ENCODE measurements around the gene TAF3.

Gene TAF3

GRCh38 chr10:8048281-8049008 is 230.1 kb downstream of the TAF3 start:
- DNase-seq (ENCODE audit: low read depth): no peak

- DNase-seq (ENCODE audit: low read depth): no peak
These were observed 230.9 kb downstream of the TAF3 start for GRCh38 chr10:8049045-8049864.

GRCh38 chr10:8049865-8050555 is 231.7 kb downstream of the TAF3 start:
- DNase-seq (ENCODE audit: low read depth): no peak

GRCh38 chr10:8050556-8051108 is 232.3 kb downstream of the TAF3 start:
- DNase-seq (ENCODE audit: low read depth): no peak

- DNase-seq (ENCODE audit: low read depth): no peak
These were observed 233.0 kb downstream of the TAF3 start for GRCh38 chr10:8051109-8051821.

GRCh38 chr10:8051851-8052257 is 233.5 kb downstream of the TAF3 start:
- no peak for DNase-seq (ENCODE audit: low read depth)

GRCh38 chr10:8052341-8052955 is 234.1 kb downstream of the TAF3 start:
- no peak for DNase-seq (ENCODE audit: low read depth)

GRCh38 chr10:8052956-8053445 is 234.7 kb downstream of the TAF3 start:
- DNase-seq (ENCODE audit: low read depth): no peak

GRCh38 chr10:8053446-8054243 is 235.3 kb downstream of the TAF3 start:
- peak; percentile 95 for DNase-seq (ENCODE audit: low read depth)

- DNase-seq (ENCODE audit: low read depth): no peak
These were observed 235.9 kb downstream of the TAF3 start for GRCh38 chr10:8054244-8054493.

- no peak for DNase-seq (ENCODE audit: low read depth)
These were observed 236.4 kb downstream of the TAF3 start, which contains the start of gene GATA3 for GRCh38 chr10:8054494-8055407. Gene GATA3 (plus strand): TSS chr10:8054688. CDS start chr10:8055656, 968 bp downstream.

GRCh38 chr10:8055420-8056349 is 237.4 kb downstream of the TAF3 start:
- no peak for DNase-seq (ENCODE audit: low read depth)

- DNase-seq (ENCODE audit: low read depth): no peak
These were observed 238.1 kb downstream of the TAF3 start for GRCh38 chr10:8056378-8056777.

GRCh38 chr10:8056871-8057331 is 238.6 kb downstream of the TAF3 start:
- DNase-seq (ENCODE audit: low read depth): no peak

GRCh38 chr10:8057636-8058273 is 239.4 kb downstream of the TAF3 start:
- DNase-seq (ENCODE audit: low read depth): no peak

- no peak for DNase-seq (ENCODE audit: low read depth)
These were observed 240.2 kb downstream of the TAF3 start for GRCh38 chr10:8058274-8059111.
